Retinal pigment epithelial cell (primary cell): Measurements from ENCODE around the gene SERPINB4.

Experiments used
- DNase-seq: peaks from one replicate; pipeline ENCODE4 v3.0.0-alpha.2; 2010; ENCODE audit warnings: low read depth
- H3K4me3 ChIP-seq: 2 replicates; pipeline ENCODE4 v1.5.1; 2011; ENCODE audit warnings: mild to moderate bottlenecking, low read length, control low read depth, moderate library complexity
- TF ChIP-seq, protein P1 (sequence below): conservative IDR thresholded peaks from 2 replicates; pipeline ENCODE4 v1.5.1; 2011; ENCODE audit warnings: low read depth, low read length, control low read depth, inconsistent platforms

SERPINB4 gene

DNA sequence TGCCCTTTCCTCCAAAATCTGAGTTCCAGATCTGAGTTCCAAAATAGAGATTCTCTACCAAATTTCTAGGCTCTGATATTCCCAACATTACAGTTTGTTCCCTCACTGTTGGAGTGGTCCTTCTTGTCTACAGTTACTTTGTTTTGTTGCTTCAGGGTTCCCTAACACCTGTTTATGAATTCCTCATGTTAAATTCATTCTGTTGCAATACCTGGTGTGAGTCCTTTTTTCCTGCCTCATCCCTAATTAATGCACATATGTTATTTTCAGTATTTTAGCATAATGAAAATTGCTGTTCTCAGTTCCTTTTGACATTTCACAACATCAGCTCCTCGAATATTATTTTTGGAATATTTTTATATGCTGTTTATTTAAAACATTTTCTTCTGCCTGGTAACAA is 40.7 kb downstream of the SERPINB4 start:
- H3K4me3 ChIP-seq = no peak overlapping the region
- no peak for DNase-seq
- TF ChIP-seq, protein P1, sequence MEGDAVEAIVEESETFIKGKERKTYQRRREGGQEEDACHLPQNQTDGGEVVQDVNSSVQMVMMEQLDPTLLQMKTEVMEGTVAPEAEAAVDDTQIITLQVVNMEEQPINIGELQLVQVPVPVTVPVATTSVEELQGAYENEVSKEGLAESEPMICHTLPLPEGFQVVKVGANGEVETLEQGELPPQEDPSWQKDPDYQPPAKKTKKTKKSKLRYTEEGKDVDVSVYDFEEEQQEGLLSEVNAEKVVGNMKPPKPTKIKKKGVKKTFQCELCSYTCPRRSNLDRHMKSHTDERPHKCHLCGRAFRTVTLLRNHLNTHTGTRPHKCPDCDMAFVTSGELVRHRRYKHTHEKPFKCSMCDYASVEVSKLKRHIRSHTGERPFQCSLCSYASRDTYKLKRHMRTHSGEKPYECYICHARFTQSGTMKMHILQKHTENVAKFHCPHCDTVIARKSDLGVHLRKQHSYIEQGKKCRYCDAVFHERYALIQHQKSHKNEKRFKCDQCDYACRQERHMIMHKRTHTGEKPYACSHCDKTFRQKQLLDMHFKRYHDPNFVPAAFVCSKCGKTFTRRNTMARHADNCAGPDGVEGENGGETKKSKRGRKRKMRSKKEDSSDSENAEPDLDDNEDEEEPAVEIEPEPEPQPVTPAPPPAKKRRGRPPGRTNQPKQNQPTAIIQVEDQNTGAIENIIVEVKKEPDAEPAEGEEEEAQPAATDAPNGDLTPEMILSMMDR = no peak

DNA sequence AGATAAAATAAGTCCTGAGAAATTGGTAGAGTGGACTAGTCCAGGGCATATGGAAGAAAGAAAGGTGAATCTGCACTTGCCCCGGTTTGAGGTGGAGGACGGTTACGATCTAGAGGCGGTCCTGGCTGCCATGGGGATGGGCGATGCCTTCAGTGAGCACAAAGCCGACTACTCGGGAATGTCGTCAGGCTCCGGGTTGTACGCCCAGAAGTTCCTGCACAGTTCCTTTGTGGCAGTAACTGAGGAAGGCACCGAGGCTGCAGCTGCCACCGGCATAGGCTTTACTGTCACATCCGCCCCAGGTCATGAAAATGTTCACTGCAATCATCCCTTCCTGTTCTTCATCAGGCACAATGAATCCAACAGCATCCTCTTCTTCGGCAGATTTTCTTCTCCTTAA is 47.1 kb downstream of the SERPINB4 start:
- DNase-seq = no peak
- no peak overlapping the region for H3K4me3 ChIP-seq
- TF ChIP-seq, protein P1 = no peak

DNA sequence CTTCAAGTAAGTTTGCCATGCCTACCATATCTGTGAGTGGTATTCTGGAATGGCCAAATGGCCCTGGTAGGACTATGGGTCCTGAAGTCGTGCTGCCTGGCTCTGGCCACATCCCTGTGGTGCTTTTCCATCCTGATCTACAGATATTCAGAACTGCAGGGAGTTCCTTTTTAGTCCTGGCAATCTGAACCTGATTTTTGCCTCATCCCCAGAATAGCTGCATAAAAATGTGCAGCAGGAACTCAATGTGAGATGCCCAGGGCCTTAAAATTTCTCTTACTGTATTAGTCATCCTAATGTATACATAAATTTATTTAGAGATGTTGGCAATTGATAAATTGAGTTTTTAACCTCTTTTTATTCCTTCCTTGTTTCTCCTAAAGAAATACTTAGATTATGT is 51.6 kb downstream of the SERPINB4 start:
- DNase-seq = no peak
- TF ChIP-seq, protein P1 = no peak

DNA sequence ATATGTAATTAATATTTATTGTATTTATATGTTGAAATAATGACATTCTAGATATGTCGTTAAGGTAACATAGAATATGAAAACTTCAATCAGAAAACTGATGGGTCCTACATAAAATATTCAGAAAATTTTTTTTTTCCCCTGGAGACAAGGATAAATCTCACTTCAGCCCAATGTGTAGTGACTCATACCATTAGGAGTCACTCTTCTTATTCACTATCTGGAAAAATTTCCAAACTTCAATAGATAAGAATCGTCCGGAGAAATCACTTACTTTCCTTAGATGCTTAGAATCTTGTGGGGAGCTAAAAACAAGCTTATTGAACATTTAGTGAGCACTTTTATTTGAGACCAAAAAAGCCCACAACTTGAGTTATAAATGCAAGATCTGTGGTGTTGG is 52.3 kb downstream of the SERPINB4 start:
- TF ChIP-seq, protein P1 = no peak
- no peak for DNase-seq
- no peak overlapping the region for H3K4me3 ChIP-seq

More for the DNA sequence above, 51.6 kb downstream of the SERPINB4 start:
- H3K4me3 ChIP-seq = no peak overlapping the region

DNA sequence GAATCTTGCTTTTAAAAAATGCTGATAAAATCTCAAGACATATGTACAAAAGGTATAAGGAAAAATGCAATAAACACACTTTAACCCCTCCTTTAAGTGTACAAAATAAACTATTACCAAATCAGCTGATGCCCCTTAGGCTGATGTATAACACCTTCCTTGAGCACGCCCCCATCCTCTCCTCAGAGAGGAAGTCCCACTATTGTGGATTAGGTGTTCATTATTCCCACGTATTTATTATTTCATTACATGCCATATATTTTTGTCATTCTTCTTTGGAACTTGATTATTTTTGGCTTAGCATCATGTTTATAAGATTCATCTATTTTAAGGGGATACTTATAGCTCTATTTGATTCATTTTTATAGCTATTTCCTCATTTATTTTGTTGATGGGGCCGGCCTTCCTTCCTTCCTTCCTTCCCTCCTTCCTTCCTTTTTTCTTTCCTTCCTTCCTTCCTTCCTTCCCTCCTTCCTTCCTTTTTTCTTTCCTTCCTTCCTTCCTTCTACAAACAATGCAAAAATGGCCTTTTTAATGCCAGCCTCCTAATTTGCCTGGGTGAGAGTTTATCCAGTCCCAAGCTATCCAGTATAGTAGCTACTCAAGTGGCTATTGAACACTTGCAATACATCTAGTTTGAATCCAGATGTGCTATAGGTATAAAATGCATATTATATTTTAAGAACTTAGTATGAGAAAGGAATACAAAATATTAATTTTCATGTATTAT is 52.9 kb downstream of the SERPINB4 start:
- TF ChIP-seq, protein P1 = no peak
- no peak overlapping the region for H3K4me3 ChIP-seq
- no peak for DNase-seq

DNA sequence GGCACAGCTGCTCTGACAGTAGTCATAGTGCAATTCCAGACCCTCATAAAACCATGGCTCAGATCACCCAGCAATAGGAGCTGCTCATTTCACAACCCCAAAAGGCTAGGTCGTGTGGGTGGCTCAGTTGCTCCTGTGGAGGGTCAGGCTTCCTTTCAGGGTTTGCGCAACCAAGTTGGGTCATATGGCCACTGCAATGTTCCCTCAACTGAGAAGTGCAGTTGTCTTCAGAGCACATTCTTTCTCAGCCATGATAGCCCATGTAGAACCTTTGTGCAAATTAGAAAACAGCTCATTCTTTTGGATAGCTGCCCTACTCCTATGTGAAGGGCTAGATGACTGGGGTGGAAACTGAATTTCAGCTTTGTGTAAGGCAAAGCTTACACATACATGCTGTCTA is 53.7 kb downstream of the SERPINB4 start:
- H3K4me3 ChIP-seq = no peak overlapping the region
- DNase-seq = no peak
- TF ChIP-seq, protein P1 = no peak

DNA sequence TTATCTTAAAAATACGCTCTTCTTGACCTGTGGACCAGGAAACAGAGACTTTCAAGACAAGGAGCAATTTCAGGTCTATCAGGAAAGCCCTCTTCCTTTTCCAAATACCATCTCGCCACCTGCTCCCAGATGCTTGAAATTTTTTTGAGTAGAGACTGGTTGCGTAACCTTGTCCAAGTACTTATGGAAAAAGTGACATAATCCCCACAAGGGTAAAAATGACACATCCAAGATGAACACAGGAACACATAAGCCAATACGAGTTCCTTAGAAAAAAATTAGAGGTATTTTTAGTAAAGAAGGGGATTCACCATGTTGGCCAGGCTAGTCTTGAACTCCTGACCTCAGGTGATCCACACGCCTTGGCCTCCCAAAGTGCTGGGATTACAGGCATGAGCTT is 55.1 kb downstream of the SERPINB4 start:
- DNase-seq = no peak
- no peak overlapping the region for H3K4me3 ChIP-seq
- TF ChIP-seq, protein P1 = no peak
